MM.1S (cell line): Measurements from ENCODE around the gene SHMT1.

ENCODE experiments used
- CTCF ChIP-seq: fragments of 300-600 bp; sonication (generic); IDR thresholded peaks from 2 replicates; pipeline ENCODE4 v1.5.1; 2016; ENCODE audit warnings: antibody characterized with exemption, low read length, mixed read lengths
- EZH2 ChIP-seq: fragments of 300-600 bp; sonication (generic); optimal IDR thresholded peaks from 2 replicates; pipeline ENCODE3; 2017; ENCODE audit warnings: low read depth, mild to moderate bottlenecking, antibody characterized with exemption, low read length, mixed read lengths

- TF ChIP-seq EZH2 (no peak), CTCF (no peak)
Observed at GRCh38 chr17:18361837-18362697, 1.3 kb downstream of the SHMT1 start.
